H9 (cell line): ENCODE results near the gene ADGRG1. TPM values are rescaled to one million over a fixed set of nuclear protein-coding genes. Genes with fewer than 3 reads are reported as not detected.

Experiments
- DNase-seq: peaks from one replicate; pipeline ENCODE4 v3.0.0-alpha.2; 2017
- H2AFZ ChIP-seq: one replicate; pipeline ENCODE4 v1.6.1; 2013; ENCODE audit warnings: mild to moderate bottlenecking, low read length, control low read depth, moderate library complexity
- H2AK5ac ChIP-seq: 2 replicates; pipeline ENCODE4 v1.6.1; 2013; ENCODE audit warnings: low read length, control low read depth, mixed read lengths; ENCODE audit not compliant: insufficient read length
- H2BK120ac ChIP-seq: one replicate; pipeline ENCODE4 v1.6.1; 2013; ENCODE audit warnings: low read depth, mild to moderate bottlenecking, low read length, control low read depth, inconsistent platforms; ENCODE audit not compliant: poor library complexity, severe bottlenecking
- H2BK12ac ChIP-seq: 2 replicates; pipeline ENCODE4 v1.6.1; 2013; ENCODE audit warnings: low read length, control low read depth, mixed read lengths, low read depth; ENCODE audit not compliant: insufficient read length
- H2BK15ac ChIP-seq: 2 replicates; pipeline ENCODE4 v1.6.1; 2013; ENCODE audit warnings: low read depth, low read length, control low read depth
- H2BK20ac ChIP-seq: one replicate; pipeline ENCODE4 v1.6.1; 2013; ENCODE audit warnings: low read depth, mild to moderate bottlenecking, low read length, control low read depth, inconsistent platforms; ENCODE audit not compliant: poor library complexity, severe bottlenecking
- H2BK5ac ChIP-seq: 2 replicates; pipeline ENCODE4 v1.6.1; 2013; ENCODE audit warnings: low read length, control low read depth, mixed read lengths; ENCODE audit not compliant: insufficient read length
- H3K14ac ChIP-seq: 2 replicates; pipeline ENCODE4 v1.6.1; 2013; ENCODE audit warnings: low read length, control low read depth; ENCODE audit not compliant: insufficient read depth
- H3K18ac ChIP-seq: 2 replicates; pipeline ENCODE4 v1.6.1; 2013; ENCODE audit warnings: low read depth, mild to moderate bottlenecking, mixed read lengths, low read length, control low read depth; ENCODE audit not compliant: insufficient read length
- H3K23ac ChIP-seq: 2 replicates; pipeline ENCODE4 v1.6.1; 2013; ENCODE audit warnings: low read length, control low read depth, mixed read lengths, low read depth; ENCODE audit not compliant: insufficient read length
- H3K23me2 ChIP-seq: 2 replicates; pipeline ENCODE4 v1.6.1; 2013; ENCODE audit warnings: low read depth, mild to moderate bottlenecking, mixed read lengths, low read length, control low read depth; ENCODE audit not compliant: insufficient read length, poor library complexity, severe bottlenecking
- H3K27ac ChIP-seq: 2 replicates; pipeline ENCODE4 v1.5.1; 2013; ENCODE audit warnings: low read length, control low read depth, mixed read lengths, low read depth; ENCODE audit not compliant: insufficient read length
- H3K27me3 ChIP-seq: 2 replicates; pipeline ENCODE4 v1.6.1; 2013; ENCODE audit warnings: low read length, control low read depth, inconsistent platforms; ENCODE audit not compliant: insufficient read depth
- H3K4ac ChIP-seq: 2 replicates; pipeline ENCODE4 v1.6.1; 2013; ENCODE audit warnings: low read depth, mild to moderate bottlenecking, control low read depth, inconsistent platforms, low read length, moderate library complexity
- H3K4me1 ChIP-seq: 2 replicates; pipeline ENCODE4 v1.6.1; 2013; ENCODE audit warnings: low read length, control low read depth, inconsistent platforms; ENCODE audit not compliant: insufficient read depth
- H3K4me2 ChIP-seq: 2 replicates; pipeline ENCODE4 v1.6.1; 2013; ENCODE audit warnings: low read length, control low read depth, mixed read lengths; ENCODE audit not compliant: insufficient read length, insufficient read depth
- H3K56ac ChIP-seq: 2 replicates; pipeline ENCODE4 v1.6.1; 2013; ENCODE audit warnings: low read depth, mild to moderate bottlenecking, mixed read lengths, low read length, control low read depth; ENCODE audit not compliant: insufficient read length
- H3K79me1 ChIP-seq: 2 replicates; pipeline ENCODE4 v1.6.1; 2013; ENCODE audit warnings: low read depth, mild to moderate bottlenecking, moderate library complexity, low read length, control low read depth, inconsistent platforms; ENCODE audit not compliant: insufficient read depth, poor library complexity, severe bottlenecking
- H3K79me2 ChIP-seq: 2 replicates; pipeline ENCODE4 v1.6.1; 2013; ENCODE audit warnings: low read length, control low read depth, inconsistent platforms; ENCODE audit not compliant: insufficient read depth
- H3K9ac ChIP-seq: 2 replicates; pipeline ENCODE4 v1.6.1; 2013; ENCODE audit warnings: low read length, control low read depth, mixed read lengths; ENCODE audit not compliant: insufficient read length; ENCODE audit errors: extremely low read depth
- H3K9me3 ChIP-seq: one replicate; pipeline ENCODE4 v1.6.1; 2013; ENCODE audit warnings: low read depth, low read length, inconsistent platforms; ENCODE audit not compliant: control insufficient read depth
- H3T11ph ChIP-seq: one replicate; pipeline ENCODE4 v1.6.1; 2013; ENCODE audit warnings: mild to moderate bottlenecking, low read length, control low read depth, inconsistent platforms
- H4K20me1 ChIP-seq: one replicate; pipeline ENCODE4 v1.6.1; 2013; ENCODE audit not compliant: control insufficient read depth, insufficient read length, insufficient read depth
- H4K5ac ChIP-seq: 2 replicates; pipeline ENCODE4 v1.6.1; 2013; ENCODE audit warnings: low read depth, mild to moderate bottlenecking, mixed read lengths, low read length, control low read depth; ENCODE audit not compliant: insufficient read length
- H4K8ac ChIP-seq: replicated peaks from 2 replicates; pipeline ENCODE4 v1.6.1; 2013; ENCODE audit warnings: low read length, control low read depth, mixed read lengths, low read depth; ENCODE audit not compliant: insufficient read length
- H4K91ac ChIP-seq: 2 replicates; pipeline ENCODE4 v1.6.1; 2013; ENCODE audit warnings: low read depth, mild to moderate bottlenecking, moderate library complexity, mixed read lengths, low read length, control low read depth; ENCODE audit not compliant: insufficient read length
- H3K27ac Mint-ChIP-seq, 3 experiments: 2 replicates in 2 of 3; 3 replicates in 1 of 3; pipeline ENCODE4 v1.8.0; 2020 to 2021; ENCODE audit warnings: mixed read lengths in 3 of 3, mild to moderate bottlenecking in 1 of 3, moderate library complexity in 1 of 3
- H3K27me3 Mint-ChIP-seq: 2 replicates; pipeline ENCODE4 v1.8.0; 2021; ENCODE audit warnings: low read depth, mild to moderate bottlenecking, moderate library complexity, mixed read lengths
- H3K36me3 Mint-ChIP-seq, 3 experiments: 2 replicates in 2 of 3; 3 replicates in 1 of 3; pipeline ENCODE4 v1.8.0; 2020 to 2021; ENCODE audit warnings: low read depth in 3 of 3, mixed read lengths in 3 of 3; ENCODE audit not compliant: insufficient read depth in 1 of 3
- H3K4me1 Mint-ChIP-seq, 2 experiments: 2 replicates each; pipeline ENCODE4 v1.8.0; 2020; ENCODE audit warnings: mixed read lengths in 2 of 2
- H3K4me3 Mint-ChIP-seq, 2 experiments: 2 replicates in 1 of 2; 3 replicates in 1 of 2; pipeline ENCODE4 v1.8.0; 2020 to 2021; ENCODE audit warnings: mild to moderate bottlenecking in 2 of 2, mixed read lengths in 2 of 2, moderate library complexity in 1 of 2
- H3K9me3 Mint-ChIP-seq, 2 experiments: 2 replicates in 1 of 2; 3 replicates in 1 of 2; pipeline ENCODE4 v1.8.0; 2020; ENCODE audit warnings: mild to moderate bottlenecking in 2 of 2, mixed read lengths in 2 of 2, moderate library complexity in 1 of 2
- WGBS: extraction: QIAGEN DNeasy Blood & Tissue Kit; methylation state at CpG from one replicate; pipeline ENCODE4 v1.1.7; 2013; ENCODE audit warnings: missing lambda C conversion rate, low lambda C conversion rate, mixed read lengths; ENCODE audit not compliant: insufficient read length; ENCODE audit errors: extremely low coverage; 5-methylcytosine and 5-hydroxymethylcytosine counted together
- total RNA-seq: library from RNA; stranded (reverse); gene quantifications from 2 replicates; pipeline ENCODE4 v1.2.1, GENCODE V29; 2021
- TF ChIP-seq, protein P1 (sequence below): fragments of 200-600 bp; sonication (generic); conservative IDR thresholded peaks from 3 replicates; pipeline ENCODE4 v1.8.0; 2021; ENCODE audit warnings: antibody characterized with exemption, mild to moderate bottlenecking

Gene ADGRG1
- total RNA-seq, 1 experiment from 2014 or later: 1.1 TPM

DNA sequence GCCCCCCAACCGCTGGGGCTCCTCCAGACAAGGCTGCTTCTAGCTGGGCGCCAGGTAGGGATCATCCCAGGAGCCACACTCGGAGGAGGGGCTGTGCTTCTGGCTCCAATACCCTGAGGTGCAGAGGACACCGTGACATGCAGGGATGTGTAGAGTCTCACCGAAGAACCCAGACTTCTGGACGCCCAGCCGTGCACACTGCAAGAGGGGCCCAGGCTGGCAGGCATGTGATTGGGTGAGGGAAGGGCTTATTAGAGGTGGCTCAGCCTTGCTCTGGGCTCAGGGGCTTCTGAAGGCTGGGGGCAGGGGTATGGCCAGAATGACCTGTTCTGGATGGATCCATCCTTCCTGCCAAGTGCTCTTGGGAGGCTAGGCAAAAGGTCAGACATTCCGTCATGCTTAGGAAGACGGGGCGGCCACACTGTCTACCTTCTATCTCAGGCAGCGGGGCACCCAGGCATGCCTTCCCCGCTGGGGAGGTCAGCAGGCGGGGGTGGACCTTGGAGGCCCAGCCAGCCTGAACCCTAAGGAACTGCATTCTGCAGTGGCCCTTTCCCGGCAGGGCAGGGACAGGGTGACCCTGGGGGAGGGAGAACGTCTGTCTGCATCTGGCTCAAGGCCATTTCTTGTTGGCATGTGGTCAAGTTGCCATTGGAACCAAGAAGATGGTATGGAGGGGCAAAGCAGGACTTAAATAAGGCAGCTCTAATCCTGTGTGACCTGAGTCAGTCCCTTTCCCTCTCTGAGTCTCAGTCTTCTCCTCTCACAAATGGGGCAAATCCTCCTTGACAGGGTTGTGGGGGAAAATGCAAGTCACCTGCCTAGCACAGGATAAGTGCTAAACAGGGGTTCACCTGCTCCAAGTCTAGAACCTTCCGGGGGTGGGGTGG is 5.8 kb upstream of the ADGRG1 start:
- Histone ChIP-seq H3K23ac (no peak overlapping the region), H2BK20ac (no peak overlapping the region), H3K4me2 (no peak overlapping the region), H3K79me1 (no peaks in the 10 kb centered on the region), H3K4me1 (no peaks in the 10 kb centered on the region), H4K5ac (no peak overlapping the region), H3K9ac (no peak overlapping the region), H3K23me2 (no peaks in the 10 kb centered on the region), H3K18ac (peak overlapping the region; percentile 16), H3K27ac (no peak overlapping the region), H3K27me3 (no peaks in the 10 kb centered on the region), H2AK5ac (no peak overlapping the region), H2BK12ac (no peak overlapping the region), H3K56ac (no peak overlapping the region), H4K91ac (no peak overlapping the region), H2BK5ac (no peak overlapping the region), H4K20me1 (no peaks in the 10 kb centered on the region), H2AFZ (no peak overlapping the region), H2BK120ac (no peak overlapping the region), H3K79me2 (no peaks in the 10 kb centered on the region), H4K8ac (no peak overlapping the region), H3K4ac (no peak overlapping the region), H3T11ph (no peak overlapping the region), H2BK15ac (no peak overlapping the region), H3K9me3 (no peaks in the 10 kb centered on the region), H3K14ac (no peak overlapping the region)
- Mint-ChIP-seq H3K27ac (peak overlapping the region in 1 of 3 experiments; percentile 82; a peak in 1 of 7 replicates), H3K36me3 (no peaks in the 10 kb centered on the region; a peak in 1 of 7 replicates), H3K4me1 (peaks cover 32 to 76% of the 10 kb centered on the region in 2 experiments), H3K9me3 (no peaks in the 10 kb centered on the region), H3K4me3 (no peak overlapping the region), H3K27me3 (peaks cover 12% of the 10 kb centered on the region)
- WGBS: no CpG with 5 or more reads among the region's 16 CpGs
- TF ChIP-seq, protein P1, sequence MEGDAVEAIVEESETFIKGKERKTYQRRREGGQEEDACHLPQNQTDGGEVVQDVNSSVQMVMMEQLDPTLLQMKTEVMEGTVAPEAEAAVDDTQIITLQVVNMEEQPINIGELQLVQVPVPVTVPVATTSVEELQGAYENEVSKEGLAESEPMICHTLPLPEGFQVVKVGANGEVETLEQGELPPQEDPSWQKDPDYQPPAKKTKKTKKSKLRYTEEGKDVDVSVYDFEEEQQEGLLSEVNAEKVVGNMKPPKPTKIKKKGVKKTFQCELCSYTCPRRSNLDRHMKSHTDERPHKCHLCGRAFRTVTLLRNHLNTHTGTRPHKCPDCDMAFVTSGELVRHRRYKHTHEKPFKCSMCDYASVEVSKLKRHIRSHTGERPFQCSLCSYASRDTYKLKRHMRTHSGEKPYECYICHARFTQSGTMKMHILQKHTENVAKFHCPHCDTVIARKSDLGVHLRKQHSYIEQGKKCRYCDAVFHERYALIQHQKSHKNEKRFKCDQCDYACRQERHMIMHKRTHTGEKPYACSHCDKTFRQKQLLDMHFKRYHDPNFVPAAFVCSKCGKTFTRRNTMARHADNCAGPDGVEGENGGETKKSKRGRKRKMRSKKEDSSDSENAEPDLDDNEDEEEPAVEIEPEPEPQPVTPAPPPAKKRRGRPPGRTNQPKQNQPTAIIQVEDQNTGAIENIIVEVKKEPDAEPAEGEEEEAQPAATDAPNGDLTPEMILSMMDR: no peak
- no peak for DNase-seq
